HG03066 (cell line): ENCODE results near the gene FAM227B.

Experiments
- ATAC-seq: cut with Tn5 transposase; IDR thresholded peaks from one replicate; pipeline ENCODE4 v1.9.1; 2021; ENCODE audit warnings: low read depth; ENCODE audit not compliant: unreplicated experiment

Gene FAM227B

DNA sequence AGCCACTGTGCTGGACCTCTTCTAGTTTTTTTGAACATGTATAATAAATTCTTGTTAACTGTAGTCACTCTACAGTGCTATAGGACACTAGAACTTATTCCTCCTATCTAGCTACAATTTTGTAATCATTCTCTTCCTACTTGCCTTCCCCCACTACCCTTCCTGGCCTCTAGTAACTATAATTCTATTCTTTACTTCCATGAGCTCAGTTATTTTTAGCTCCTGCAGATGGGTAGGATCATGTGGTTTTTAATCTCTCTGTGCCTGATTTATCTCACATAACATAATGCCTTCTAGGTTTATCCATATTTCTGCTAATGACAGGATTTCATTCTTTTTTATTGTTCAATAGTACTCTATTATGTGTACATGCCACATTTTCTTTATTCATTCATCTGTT lies 310.7 kb downstream of the FAM227B start:
- ATAC-seq: no peak

DNA sequence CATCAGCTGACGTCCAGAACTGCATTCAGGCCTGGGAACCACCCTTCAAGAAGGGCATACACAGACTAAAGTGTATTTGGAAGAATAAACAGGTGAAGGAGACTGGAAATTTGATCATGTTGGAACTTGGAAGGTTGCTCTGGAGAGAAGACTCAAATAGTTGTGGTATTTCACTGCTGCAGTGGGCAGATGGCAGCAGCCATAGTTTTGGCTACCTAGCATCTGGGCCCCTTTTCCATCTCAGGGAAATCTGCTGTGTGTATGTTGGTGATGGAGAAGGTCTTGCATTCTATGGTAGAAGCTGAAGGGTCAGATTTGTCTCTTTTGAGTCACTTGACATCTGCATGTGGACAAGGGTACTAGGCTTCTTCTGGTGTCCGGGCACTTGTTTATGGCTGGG lies 311.9 kb downstream of the FAM227B start:
- no peak for ATAC-seq

DNA sequence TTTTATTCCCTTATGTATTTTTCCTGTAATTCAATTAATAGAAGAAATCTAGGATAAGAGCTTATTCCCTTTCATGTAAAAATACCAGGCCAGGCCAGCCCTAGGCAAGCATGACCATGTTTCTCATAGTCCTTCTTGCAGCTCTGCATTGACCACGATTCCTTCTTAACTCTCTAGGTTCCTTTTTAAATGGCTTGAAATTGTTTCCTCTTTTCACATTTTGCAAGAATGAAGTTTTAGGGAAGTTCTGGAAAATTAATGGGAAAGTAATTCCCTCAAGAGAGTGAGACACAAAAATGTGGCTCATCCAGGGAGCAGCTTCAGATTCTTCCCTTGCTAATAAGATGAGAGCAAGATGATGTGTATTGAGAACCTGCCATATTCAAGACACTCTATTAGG lies 314.1 kb downstream of the FAM227B start:
- no peak for ATAC-seq

DNA sequence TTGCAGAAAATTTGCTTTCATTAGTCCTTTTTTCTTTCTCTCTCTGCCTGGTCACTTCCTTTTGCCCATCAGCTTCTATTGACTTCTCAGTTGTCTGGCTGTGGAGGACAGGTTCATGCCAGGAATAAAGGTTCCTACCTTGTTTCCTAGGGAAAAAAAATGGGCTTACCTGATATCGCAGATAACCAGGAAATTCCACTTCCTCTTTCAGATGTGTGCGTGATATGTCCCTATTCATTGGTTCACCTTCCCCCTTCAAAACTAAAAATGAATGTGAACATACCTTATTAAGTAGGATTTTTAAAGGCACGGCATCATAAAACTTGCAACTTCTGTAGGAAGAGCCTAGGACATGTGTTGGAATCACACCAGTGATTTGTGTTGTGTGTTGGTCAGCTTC lies 317.6 kb downstream of the FAM227B start:
- no peak for ATAC-seq

DNA sequence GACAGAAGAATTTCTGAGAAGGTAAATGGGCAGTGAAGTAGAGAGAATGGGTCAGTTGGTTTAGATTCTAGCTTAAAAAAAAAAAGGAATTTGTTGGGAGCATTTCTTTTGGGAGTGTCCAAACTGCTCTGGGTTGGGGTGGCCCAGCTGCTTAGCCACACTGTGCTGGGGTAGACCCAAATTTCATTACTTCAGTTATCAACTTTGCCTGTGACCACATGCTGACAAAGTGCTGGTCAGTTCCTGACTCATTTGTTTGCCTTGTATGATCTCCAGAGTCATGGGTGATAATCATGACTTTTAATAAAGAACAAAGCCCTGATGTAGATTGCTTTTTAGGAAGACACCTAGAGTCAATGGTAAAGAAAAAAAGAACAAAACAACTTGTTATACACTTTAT lies 319.1 kb downstream of the FAM227B start:
- no peak for ATAC-seq

DNA sequence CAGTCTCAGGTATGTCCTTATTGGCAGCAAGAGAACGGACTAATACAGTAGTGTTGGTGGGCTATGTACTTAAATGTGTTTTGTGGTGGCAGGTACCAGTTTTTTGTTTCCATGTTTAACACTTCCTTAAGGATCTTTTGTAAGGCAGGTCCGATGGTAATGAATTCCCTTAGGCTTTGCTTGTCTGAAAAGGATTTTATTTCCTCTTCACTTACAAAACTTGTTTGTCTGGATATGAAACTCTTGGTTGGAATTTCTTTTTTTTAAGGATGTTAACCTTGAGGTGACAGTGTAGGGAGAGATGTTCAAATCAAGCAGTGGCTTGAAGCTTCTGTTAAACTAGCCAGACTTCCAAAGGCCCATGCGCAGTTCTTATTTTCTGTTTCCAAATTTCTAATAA lies 319.8 kb downstream of the FAM227B start:
- no peak for ATAC-seq

DNA sequence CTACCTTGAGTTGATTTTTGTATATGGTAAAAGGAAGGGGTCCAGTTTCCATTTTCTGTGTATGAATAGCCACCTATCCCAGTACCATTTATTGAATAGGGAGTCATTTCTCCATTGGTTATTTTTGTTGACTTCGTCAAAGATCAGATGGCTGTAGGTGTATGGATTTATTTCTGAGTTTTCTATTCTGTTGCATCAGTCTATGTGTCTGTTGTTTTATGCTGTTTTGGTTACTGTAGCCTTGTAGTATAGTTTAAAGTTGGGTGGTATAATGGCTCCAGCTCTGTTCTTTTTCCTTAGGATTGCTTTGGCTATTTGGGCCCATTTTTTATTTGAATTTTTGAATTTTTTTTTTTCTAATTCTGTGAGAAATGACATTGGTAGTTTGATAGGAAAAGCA lies 323.0 kb downstream of the FAM227B start:
- ATAC-seq: no peak

DNA sequence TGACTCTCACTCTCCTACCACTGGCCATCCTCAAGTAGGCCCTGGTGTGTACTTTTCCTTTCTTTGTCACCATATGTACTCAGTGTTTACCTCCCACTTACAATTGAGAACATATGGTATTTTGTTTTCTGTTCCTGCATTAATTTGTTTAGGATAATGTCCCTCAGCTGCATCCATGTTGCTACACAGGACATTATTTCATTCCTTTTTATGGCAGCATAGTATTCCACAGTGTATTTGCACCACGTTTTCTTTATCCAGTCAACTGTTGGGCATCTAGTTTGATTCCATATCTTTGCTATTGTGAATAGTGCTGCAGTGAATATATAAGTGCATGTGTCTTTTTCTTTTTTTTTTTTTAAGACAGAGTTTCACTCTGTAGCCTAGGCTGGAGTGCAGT lies 324.4 kb downstream of the FAM227B start:
- ATAC-seq: no peak

DNA sequence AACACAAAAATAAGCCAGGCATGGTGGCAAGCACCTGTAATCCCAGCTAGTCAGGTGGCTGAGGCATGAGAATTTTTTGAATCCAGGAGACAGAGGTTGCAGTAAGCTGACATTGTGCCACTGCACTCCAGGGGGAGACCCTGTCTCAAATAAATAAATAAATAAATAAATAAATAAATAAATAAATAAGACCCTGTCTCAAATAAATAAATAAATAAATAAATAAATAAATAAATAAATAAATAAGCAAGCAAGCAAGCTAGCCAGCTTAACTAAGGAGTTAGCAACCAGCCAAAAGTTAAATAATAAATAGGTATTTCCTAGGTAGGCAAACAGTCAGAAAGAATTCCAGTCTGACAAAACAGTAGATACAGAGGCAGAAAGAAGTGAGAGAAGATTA lies 326.7 kb downstream of the FAM227B start:
- no peak for ATAC-seq

DNA sequence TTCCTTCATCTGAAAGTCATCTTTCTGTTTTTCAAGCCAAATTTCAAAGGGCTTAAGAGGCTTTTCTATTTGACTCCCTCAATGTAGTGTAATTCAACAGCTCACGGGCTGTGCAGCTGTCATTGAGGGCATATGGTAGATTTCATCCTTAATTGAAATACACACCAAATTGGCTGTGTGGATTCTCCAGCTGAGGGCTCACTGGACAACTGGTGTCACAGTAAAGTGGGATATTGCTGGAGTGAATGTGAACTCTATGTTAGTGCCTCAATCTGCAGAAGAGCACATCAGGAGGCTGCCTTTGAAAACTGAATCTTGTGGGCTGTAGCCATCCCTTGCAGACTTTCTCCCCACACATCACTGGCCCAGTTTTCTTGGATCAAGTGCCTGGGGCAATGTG lies 330.4 kb downstream of the FAM227B start:
- ATAC-seq: no peak

DNA sequence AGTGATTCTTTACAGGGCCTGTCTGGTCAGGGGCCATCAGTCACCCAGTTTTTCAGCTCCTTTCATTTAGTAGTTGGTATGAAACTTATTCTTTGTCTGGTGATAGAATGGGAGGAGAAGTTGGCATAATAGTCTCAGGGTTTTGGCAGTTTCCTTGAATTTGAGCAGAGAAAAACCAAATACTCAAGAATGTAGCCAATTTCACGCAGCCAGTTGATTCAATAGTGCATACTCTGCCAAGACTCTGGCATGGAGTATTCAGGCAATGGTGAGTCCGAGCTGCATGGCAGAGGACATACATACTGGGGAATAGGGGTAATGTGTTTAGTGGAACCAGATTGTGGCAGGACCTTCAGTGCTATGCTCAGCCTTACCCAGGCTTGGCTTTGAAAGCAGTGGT lies 332.2 kb downstream of the FAM227B start:
- ATAC-seq: no peak

DNA sequence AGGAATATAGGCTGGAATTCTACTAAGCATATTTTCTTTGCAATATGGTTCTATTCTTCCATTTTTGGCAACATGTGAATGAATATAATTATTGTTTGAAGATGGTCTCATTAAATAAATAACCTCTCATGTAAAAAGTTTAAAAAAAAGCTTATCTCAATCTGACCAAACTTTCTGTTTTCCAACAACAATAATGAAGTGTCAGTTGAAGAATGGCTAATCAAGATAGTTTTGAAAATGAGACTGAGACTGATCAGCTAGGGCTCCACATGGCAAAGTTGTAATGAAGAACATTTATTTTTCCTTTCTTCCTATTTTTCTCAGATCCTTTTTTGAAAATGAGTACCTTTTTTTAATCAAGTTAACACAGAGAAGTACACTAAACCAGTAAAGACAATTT lies 333.1 kb downstream of the FAM227B start:
- no peak for ATAC-seq

DNA sequence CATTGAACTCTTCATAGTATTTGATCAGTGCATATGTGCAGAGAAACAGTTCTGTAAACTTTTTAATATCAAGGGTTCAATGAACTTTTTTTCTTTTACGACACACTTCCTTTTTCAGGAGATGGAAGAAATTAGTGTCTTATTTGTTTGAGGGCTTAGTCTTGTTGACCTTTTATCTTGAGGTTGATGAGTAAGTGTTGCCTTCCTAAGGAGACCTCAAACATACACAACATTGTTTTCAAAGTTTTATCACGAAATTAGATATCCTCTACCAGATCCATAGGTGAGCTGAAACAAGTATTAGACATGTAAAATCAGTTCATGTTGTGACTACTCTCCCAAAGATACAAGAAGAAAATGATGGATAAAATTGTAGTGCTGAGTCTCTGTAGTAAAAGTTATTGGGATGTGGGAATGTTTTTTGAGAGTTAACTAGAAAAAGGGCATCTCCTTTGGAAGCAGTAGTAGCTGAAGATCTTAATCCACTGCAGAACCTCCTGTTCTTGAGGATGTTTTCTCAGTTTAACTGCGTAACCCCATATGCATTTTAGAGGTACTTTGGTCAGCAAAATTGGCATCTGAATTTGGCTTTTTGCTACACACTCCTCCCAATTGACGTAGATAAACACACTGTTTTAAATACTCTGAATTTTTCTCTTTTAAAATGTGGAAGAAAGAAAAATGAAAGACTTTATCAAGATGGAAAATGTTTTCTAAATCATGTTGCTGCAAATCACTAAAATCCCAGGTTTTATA lies 333.8 kb downstream of the FAM227B start:
- ATAC-seq: no peak

DNA sequence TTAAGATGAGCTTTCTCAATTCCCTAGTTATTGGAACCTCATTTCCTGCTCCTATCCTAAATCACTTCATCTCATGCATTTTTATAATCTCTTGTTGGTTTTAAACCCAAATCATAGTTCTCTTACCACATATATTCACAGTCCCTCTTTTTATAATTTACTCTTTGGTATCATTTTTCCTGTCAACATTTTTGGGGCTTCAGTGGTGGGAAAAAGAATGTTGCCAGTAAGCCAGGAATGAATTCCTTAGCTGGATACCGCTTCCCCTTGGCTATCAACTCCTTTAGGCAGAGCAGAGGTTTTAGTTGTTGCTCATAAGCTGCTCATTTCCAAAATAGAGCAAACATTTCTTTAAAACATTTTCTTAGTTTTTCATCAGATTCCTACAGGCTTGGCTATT lies 338.3 kb downstream of the FAM227B start:
- no peak for ATAC-seq

DNA sequence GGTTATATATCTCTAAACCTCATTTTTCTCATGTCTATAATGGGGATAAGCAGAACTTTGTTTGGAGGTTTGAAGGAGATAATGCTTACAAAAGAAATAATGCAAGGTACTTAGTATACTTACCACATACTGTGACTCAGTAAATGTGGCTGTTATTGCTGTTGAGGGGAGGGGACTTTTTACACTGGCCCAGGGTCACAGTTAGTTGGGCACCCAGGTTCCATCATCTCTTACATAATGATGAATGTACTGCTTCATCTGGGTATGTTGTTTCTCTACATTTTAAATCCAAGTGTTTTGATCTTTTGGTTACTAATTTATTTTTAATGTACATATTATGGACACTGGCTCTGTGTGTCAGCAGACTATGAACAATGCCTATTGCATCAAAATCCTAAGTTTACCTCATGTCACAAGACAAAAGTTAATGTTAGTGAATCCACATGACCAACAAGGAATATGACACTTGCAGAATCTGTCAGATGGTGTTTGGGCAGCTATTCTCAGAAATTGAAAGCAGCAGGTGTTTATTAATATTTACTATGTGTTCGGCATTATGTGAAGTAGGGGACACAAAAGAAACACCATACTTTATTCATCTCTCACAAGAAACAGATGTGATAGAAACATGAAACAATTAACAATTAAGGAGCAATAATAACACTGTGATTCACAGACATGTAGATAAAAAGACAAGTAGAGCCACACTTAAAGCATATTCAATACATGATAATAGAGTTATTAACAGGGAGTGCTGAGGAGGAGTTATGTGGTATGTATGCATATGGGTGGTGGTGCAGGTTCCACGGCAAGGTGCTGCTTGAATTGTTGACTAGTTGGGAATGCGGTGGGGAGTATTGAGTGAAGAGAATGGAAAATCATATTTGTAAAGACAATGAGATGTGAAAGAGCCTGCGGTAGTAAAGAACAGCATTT lies 340.8 kb downstream of the FAM227B start:
- ATAC-seq: no peak

DNA sequence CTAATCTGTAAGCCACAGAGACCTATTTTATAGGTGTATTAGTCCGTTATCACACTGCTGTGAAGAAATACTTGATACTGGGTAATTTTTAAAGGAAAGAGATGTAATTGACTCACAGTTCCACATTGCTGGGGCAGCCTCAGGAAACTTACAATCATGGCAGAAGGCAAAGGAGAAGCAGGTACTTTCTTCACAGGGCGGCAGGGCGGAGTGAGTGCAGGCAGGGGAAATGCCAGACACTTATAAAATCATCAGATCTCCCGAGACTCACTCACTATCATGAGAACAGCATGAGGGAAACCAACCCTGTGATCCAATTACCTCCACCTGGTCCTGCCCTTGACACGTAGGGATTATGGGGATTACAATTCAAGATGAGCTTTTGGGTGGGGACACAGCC lies 341.9 kb downstream of the FAM227B start:
- no peak for ATAC-seq
